ENCODE data around the gene RNF214.

DNA sequence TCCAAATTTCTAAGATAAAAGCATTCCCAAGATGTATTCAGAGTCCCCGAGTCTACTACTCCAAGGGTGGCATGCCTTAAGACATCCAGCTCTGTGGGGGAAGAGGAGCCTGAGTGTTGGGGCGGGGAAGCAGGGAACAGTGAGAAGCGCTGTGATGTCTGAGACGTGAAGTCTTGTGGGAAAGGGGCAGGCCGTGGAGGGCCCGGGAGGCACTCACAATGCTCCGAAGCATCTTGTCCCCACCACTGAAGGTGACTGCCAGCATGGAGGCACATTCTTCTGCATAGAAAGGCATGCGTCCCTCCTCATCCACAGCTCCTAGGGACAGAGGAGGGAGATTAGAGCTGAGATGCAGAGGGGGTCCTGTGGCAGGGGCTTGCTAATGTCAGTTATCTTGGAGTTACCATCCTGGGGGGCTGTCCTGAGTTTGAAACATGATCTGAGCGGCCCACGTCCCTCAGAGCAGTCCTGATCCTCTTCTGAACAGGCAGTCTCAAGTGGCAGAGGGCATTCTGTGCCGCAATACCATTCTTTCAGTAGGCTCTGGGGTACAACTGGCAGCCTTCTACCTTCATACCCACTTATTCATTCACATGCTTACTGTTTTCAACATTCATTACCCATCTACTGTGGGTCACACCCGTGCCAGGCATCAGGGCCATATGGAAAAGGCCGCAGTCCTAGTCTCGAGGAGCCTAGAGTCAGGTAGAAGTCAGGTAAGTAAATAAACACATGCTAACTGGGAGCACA, 9.3 kb upstream of the RNF214 start:
- no peak for TF ChIP-seq EP300 (IDR thresholded peaks at IDR 0.05)
- TF ChIP-seq, protein P1, sequence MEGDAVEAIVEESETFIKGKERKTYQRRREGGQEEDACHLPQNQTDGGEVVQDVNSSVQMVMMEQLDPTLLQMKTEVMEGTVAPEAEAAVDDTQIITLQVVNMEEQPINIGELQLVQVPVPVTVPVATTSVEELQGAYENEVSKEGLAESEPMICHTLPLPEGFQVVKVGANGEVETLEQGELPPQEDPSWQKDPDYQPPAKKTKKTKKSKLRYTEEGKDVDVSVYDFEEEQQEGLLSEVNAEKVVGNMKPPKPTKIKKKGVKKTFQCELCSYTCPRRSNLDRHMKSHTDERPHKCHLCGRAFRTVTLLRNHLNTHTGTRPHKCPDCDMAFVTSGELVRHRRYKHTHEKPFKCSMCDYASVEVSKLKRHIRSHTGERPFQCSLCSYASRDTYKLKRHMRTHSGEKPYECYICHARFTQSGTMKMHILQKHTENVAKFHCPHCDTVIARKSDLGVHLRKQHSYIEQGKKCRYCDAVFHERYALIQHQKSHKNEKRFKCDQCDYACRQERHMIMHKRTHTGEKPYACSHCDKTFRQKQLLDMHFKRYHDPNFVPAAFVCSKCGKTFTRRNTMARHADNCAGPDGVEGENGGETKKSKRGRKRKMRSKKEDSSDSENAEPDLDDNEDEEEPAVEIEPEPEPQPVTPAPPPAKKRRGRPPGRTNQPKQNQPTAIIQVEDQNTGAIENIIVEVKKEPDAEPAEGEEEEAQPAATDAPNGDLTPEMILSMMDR (IDR thresholded peaks at IDR 0.05) = no peak
- TF ChIP-seq POLR2A (IDR thresholded peaks at IDR 0.05; ENCODE audit: low read depth) = no peak
- TF ChIP-seq POLR2AphosphoS5 (IDR thresholded peaks at IDR 0.05) = no peak
